HG02852 (cell line): Measurements from ENCODE around the gene SLC24A3.
"Not testable (repeated sequence)": the region's sequence is repeated elsewhere in the genome, so short reads cannot be mapped to it uniquely, and the experiment has no call there.

Experiments used
- ATAC-seq: cut with Tn5 transposase; IDR thresholded peaks from one replicate; pipeline ENCODE4 v1.9.1; 2021; ENCODE audit warnings: mild to moderate bottlenecking, moderate library complexity; ENCODE audit not compliant: unreplicated experiment

Gene SLC24A3

DNA sequence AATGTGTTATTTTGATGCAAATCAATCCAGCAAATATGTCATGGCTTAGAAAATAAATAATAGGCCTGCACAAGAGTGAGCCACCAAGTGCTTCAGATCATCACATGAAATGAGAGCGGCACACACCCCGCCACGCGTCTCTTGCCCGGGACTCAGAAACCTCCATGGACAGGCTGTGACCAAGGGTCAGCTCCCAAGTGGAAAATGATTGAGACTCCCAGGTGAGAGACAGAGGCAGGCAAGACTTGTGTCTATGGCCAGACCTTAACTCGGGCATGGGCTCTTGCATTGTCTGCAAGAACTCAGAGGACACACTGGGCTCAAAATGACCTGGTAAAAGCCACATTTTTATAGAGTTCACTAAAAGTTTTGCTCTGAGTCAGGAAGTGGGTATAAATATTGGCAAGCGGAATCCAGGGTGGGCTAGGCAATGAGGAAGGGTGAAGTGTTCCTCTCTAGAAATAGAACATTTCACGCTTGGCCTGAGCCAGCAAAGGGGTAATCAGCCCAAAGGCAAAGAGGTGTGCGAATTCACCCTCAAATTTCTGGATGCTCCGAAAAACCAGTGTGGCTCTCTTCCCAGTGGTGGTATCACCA is 514.9 kb downstream of the SLC24A3 start:
- ATAC-seq, result no peak

DNA sequence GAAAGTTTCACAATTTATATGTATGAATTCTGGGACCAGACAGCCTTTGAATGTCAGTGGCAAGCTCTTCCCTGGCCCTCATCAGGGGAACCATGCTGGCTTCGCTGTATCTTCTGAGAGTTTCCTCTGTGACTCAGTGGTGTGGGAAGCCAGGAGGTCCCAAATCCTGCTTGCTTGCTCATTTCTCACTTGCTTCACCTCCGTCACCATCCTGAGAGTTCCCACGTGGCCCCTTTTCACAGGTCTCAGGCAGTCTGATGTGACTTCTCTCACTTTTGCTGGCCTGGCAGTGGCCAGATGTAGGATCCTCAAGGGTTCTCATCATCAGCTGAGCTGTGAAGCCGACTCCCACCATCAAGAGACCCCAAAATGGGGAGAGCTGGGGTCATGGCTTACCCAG is 517.2 kb downstream of the SLC24A3 start:
- no peak for ATAC-seq

DNA sequence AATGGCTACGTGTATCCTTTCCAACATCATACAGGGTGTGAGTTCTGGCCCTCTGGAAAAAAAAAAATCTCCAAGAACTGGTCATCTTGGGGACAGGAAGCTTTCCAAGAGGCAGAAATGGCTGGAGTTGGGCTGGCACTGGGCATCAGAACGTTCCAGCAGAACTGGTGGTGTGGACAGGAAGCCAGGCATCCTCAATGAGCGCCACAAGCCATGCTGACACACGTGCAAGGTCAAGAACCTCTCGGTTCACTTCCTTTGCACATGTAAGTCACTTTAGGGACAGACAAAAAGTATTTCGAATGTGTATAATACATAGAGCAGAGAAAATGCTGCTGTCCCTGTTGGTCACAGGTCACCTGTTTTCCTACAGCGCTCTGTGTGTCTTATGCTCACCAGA is 518.3 kb downstream of the SLC24A3 start:
- no peak for ATAC-seq

DNA sequence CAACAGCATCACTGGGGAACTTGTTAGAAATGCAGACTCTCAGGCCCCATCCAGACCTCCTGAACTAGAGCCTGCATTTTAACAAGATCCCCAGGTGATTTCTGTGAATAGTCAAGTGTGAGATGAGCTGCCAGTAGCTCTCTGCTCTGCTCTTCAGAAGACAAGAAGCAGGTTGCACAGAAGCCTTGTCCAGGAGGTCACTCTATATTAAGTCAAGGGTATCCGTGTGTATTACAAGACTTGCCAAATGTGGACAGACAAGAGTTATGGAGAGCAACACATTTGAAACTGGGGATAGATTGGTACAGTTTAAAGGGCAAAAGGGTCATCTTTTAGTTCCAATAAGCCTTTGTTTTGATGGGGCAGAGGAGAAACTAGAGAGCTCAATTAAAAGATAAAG is 522.4 kb downstream of the SLC24A3 start:
- ATAC-seq, result no peak

DNA sequence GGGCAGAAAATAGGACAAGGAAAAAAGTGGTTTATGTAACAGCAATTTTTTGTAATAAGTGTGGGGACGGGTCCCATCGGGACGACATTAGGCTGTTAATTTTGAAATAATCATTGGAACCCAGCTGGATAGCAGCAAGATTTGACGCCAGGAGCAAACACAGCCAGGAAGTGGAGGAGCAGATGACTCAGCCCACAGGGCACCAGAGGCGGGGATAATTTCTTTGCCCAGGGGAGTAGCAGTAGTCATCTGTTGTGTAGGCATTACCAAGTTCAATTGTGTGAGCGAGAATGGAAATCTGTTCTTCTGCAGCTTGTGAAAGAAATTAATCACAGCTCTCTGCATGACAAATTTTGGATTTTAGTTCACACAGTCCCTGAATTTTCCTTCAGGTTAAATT is 523.0 kb downstream of the SLC24A3 start:
- no peak for ATAC-seq

DNA sequence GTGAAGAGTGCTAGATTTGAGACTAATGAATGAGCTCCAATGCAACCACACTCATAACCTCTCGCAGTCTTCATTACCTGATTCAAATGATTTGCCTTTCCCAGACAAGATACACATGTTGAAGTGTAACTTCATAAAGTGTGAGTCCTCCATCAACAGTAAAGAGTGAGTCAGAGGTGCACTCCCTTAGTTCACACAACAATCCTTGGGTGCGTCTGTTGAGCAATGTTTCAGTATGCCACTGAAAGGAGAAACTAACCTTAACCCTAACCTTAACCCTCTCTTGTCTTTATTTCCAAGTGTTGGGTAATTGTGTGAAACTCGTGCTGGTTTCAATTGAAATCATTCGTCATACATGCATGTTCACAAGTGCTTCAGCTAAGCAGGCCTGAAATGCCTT is 524.6 kb downstream of the SLC24A3 start:
- no peak for ATAC-seq

DNA sequence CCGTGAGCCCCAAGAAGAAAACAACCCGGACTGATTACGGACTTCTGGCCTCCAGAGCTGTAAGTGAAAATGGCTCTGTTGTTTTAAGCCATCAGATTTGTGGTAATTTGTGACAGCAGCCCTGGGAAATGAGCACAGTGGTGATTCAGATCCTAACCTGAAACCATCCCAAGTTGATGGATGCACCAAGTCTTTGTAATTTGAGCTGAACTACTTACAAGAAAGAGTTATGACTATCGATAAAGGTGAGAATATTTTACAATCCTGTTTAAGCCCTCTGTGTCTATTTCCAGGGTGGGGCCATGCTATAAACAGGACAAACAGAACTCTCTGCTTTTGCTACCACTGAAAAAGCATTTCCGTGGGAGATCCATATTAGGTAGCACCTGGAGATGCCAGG is 526.5 kb downstream of the SLC24A3 start:
- ATAC-seq, result no peak

DNA sequence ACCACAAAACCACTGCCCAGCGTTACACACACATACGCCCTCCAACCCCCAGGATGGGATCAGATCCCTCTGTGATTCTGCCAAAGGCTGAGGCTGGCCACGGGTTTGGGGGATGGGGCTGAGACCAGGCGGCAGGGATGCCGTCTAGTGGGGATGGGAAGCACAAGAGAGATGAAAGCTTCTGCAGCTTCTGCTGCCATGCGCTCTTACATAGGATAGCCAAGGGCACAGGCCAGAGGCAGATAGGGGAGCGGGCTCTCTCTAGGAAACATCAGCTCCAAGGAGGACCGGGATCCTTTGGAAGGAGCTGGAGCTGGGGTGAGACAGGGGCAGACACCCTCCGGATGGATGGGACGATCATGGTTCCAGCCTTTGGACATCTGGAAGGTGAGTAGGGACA is 526.9 kb downstream of the SLC24A3 start:
- no peak for ATAC-seq

DNA sequence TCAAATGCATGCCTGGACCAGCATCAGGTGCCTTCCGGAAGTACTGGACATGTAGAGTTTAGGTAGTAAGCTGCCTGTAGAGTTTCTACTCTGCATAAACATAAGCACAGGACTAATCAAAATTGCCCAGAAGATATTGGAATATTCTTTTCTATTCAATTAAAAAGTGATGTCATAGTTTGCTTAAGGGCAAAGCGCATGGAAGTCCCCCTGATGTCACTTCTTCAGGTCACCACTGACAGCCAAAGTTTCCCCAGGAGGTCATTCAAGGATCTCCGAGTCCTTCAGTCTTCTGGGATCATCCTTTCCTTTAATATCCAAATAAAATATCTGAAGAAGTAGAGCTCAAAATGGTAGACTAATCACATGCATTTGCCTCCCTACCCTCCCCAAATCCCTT is 528.1 kb downstream of the SLC24A3 start:
- ATAC-seq, result no peak

DNA sequence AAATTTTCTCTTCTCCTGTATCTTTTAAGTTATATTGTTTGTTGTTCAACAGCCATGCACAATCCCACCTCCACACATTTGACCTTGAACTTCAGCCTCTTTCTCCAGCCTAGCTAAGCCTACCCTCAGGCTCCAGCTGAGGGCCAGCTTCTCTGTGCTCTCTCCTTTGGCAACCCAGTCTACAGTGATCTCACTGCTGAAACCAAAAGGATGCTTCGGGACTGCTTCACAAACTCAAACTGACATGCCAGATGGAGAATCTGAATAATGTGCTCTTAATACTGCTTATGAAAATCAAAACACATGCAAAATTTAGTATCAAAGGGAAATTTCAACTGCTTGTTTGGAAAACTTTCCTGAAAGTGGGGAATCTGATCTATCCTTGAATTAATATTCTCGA is 529.5 kb downstream of the SLC24A3 start:
- ATAC-seq, result no peak

DNA sequence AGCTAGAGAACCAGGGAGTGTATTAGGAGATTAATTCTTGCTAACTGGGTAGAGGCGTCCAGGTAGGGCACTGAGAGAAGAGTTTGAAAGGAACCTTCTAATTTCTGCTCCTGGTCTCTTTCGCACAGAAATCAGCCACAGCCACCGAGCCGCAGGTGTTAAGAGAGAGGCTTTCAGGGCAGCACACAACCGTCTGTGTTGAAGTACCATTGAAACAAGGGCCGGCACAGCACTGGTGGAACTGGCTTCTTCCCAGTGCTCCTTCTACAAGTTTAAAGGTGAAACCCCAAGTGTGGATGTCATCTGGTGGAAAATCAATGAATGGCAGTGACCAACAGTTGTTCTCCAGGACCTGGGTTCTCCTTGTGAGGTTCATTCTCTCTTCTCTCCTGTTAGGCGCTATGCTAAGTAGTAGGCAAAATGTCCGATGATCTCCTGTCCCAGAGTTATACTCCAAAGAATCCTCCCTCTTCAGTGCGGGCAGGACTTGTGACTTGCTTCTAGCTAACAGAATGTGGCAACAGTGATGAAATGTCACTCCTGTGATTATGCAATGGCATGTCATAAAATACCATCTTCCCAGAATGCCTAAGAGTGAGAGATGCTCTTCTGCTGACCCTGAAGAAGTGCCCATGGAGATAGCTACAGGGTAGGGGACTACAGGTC is 530.7 kb downstream of the SLC24A3 start:
- ATAC-seq, result no peak

DNA sequence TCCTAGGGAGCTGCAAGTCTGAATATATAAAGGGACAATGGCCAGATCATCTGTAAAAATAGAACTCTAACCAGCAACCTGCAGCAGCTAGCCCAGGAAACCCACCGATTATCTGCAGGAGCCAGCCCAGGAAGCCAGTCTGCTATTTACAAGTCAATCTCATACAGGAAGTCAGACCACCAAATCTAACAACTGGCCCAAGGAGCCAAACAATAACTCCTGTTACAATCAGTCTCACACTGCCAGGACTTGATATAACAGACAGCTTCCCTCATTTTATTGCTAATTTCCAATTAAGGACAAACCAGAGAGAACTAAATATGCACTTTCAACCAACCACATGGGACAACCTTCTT is 531.2 kb downstream of the SLC24A3 start:
- ATAC-seq, result no peak

DNA sequence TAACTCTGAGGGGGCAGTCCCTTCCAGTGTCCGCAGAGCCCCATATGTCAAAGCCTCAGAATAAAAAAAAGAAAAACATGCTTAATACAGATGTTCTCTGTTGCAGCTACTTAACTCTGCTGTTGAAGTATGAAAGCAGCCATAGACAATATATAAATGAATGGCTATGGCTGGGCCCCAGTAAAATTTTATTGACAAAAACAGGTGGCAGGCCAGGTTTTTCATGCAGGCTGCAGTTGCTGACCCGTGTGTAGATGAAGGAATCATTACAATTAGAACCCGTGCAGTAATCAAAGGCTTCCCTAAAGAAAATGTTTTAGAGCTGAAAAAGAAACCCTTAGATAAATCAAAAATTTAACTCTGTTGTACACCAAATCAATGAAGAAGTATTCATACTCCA is 532.7 kb downstream of the SLC24A3 start:
- ATAC-seq, result no peak

DNA sequence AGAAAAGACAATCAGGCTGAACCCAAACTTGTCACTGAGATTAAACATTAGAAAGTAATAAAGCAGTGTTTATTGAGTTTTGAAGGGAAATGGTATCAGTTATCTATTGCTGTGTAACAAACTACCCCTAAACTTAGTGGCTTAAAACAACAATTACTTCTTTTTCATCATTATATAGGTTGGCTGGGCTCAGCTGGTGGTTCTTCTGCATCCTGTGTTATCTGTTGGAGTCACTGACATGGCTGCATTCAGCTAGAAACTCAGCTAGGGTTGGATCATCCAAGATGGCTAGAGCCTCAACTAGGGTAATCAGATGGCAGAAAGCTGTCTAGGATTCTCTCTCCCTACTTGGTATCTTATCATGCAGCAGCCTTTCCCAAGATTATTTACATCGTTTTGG is 533.1 kb downstream of the SLC24A3 start:
- no peak for ATAC-seq

DNA sequence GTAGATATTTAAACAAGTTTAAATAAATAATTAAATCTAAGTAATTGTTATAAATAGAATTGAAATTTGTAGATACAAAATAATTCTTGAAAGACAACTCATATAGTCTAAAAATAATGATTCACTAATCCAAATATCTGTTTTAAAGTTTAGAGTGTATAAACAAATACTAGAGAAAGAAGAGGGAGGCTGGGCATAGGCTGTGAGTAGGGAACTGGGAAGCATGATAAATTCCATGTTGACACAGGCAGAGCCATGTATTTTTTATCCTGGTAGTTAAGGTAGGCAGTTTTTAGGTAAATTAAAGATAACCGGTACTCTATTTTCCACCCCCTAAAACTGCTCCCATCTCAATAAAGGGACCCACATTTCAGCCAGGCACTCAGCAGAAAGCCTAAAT is 534.0 kb downstream of the SLC24A3 start:
- no peak for ATAC-seq

DNA sequence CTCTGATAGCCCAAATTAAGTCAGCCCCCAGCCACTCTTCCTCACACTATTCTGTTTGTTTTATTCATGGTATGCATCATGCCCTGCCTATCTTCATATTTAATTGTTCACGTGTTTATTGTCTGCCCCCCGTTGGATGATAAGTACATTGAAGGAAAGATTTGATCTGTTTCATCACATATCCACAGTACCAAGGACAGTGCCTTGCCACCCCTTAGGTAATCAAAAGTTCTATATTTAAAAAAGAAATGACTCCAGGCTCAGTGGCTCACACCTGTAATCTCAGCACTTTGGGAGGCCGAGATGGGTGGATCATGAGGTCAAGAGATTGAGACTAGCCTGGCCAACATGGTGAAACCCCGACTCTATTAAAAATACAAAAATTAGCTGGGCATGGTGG is 535.5 kb downstream of the SLC24A3 start:
- no peak for ATAC-seq

DNA sequence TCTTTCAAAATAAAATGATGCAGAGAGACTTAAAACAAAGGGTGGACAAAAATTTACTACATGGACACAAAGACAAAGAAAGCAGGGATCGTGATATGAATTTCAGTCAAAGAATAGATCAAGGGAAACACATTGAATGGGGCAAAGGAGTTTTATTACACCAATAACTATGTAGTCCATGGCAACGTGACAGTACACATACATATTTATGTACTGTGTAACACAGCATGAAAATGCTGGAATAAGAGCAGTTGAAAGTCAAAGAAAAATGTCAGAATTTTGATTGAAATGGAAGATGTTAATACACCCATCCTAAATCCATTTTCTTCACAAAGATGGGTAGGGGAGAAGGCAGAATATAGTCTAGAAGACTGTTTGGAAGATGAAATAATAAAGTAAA is 536.2 kb downstream of the SLC24A3 start:
- ATAC-seq, result no peak

DNA sequence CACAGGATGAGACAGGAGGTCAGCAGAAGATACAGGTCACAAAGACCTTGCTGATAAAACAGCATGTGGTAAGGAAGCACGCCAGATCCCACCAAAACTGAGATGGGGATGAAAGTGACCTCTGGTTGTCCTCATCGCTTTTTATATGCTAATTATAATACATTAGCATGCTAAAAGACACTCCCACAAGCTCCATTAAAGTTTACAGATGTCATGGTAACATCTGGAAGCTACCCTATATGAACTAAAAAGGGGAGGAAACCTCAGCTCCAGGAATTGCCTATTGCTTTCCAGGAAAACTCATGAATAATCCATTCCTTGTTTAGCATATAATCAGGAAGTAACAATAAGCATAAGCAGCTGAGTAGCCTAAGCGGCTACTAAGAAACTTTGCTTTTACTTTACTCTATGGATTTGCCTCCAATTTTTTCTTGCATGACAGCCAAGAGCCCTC is 537.2 kb downstream of the SLC24A3 start:
- ATAC-seq, result no peak

DNA sequence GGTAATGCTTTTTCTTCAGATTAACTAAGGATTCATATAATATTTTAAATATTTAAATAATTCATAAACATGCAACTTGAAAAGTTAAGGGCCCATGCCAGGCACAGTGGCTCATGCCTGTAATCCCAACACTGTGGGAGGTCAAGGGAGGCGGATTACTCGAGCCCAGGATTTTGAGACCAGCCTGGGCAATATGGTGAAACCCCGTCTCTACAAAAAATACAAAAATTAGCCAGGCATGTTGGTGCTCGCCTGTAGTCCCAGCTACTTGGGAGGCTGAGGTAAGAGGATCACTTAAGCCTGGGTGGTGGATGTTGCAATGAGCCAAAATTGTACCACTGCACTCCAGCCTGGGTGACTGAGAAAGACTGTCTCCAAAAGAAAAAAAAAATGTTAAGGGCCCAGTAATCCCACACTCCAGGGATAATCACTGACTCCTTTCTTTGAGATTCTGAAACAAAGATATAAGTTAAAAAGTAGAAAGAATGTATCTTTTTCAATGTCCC is 537.7 kb downstream of the SLC24A3 start:
- ATAC-seq, result no peak

DNA sequence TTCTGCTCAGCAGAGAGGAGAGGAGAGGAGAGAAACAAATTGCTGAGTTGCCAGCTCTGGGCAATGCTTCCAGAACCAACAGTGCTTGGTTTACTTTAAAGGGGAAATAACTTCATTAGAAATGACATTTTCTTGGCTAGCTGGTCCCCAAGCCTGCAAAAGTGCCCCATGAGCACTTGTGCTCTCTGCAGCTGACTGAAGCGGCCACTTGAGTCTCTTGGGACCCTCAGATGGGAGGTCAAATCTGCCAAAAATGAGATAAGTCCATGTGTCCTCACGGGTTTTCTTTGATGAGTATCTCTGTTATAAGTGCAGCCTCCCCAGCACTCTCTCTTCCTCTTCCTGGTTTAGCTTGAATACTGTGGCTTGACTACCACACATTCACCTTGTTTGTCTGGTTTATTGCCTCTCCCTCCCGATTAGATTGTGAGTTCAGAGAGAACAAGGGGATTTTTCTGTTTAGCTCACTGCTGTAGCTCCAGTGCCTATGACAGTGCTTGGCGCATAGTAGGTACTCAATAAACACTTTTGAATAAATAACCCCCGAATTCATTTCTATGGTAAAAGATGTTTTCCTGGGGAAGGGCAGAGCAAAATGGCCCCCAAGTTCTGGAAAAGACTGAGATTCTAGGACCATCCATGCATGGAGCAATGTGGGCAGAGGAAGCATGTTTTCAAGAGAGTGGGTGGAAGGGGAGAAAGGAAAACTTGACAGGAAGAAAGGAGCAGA is 538.6 kb downstream of the SLC24A3 start:
- ATAC-seq, result no peak

DNA sequence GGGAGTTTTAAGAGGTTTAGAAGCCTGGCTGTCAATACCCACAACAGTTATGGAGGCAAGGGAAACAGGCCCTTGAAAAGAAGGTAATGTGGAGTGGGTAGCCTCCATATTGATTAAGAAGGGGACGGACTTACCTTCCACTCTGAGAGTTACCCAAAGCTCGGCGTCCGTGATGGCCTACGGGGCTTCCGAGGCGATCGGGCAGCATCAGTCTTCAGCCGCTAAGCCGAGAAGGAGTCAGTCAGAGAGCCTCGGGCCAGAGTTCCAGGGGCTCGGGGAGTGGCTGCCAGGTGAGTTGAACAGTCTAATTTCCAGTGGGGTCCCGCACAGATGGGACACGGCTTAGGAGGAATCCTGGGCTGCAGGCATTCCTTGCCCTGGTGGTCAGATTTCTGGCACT is 541.8 kb downstream of the SLC24A3 start:
- ATAC-seq, result not testable (repeated sequence)

DNA sequence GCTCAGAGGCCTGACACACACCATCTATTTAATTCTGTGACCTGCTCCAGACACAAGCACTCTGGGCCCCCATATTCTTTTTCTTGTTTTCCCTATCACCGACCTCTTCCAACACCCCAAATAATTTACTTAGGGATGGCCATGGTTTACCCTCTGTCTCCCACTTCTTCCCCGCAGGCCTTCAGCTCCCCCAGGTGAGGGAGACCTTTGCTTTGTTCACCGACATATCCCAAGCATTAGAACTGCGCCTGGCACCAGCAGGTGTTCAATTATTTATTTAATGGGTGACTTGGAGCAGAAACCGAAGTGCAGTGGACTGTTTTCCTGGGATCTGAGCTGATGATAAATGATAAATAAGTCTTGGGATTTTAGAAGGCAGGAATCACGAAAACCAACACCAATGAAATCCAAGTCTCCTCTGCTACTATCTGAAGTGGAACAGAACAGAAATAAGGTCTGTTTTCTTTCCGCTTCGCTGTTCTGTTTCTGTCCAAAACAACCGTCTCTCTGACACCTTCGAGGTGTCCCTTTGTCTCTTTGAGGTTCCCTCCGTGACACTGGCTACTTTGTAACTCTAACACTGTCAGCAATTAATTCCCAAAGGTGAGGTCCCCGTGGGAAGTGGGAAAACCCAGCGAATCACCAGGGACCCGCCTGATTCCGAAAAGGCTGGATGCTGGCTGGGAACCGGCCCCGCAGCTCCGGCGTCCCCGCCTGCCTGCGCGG is 544.5 kb downstream of the SLC24A3 start:
- no peak for ATAC-seq
